Gastroesophageal sphincter (tissue), 4 donors: ENCODE results near the gene SERPINA1. TPM values are rescaled to one million over a fixed set of nuclear protein-coding genes. Genes with fewer than 3 reads are reported as not detected.

Source experiments
- ATAC-seq: fragments of 150-250 bp; one replicate; pipeline ENCODE4 v1.9.1; 2016; ENCODE audit warnings: mild to moderate bottlenecking, moderate library complexity
- H3K27ac ChIP-seq, 4 donors: fragments of 200-600 bp; sonication (generic) in 3 of 4; 1 replicate in 3 of 4; 2 replicates in 1 of 4; pipeline ENCODE4 v1.5.1; 2016 to 2019
- H3K27me3 ChIP-seq: fragments of 200-600 bp; sonication (generic); one replicate; pipeline ENCODE4 v1.5.1; 2019
- H3K36me3 ChIP-seq, 2 donors: fragments of 200-600 bp; sonication (generic); one replicate each; pipeline ENCODE4 v1.5.1; 2019; ENCODE audit warnings: control low read depth in 1 of 2
- H3K4me1 ChIP-seq, 3 donors: fragments of 200-600 bp; sonication (generic); 1 replicate in 2 of 3; 2 replicates in 1 of 3; pipeline ENCODE4 v1.5.1; 2016 to 2019; ENCODE audit warnings: control low read depth in 2 of 3
- H3K4me3 ChIP-seq, 2 donors: fragments of 200-600 bp; sonication (generic); one replicate each; pipeline ENCODE4 v1.5.1; 2019; ENCODE audit warnings: mild to moderate bottlenecking in 1 of 2, moderate library complexity in 1 of 2
- H3K9me3 ChIP-seq, 3 donors: fragments of 200-600 bp; sonication (generic); one replicate each; pipeline ENCODE4 v1.5.1; 2017 to 2019; ENCODE audit warnings: control low read depth in 2 of 3
- EP300 ChIP-seq: sonication (generic); formaldehyde crosslinking; IDR thresholded peaks from one replicate; pipeline ENCODE4 v1.6.1; 2017; ENCODE audit warnings: antibody characterized with exemption, mild to moderate bottlenecking
- POLR2A ChIP-seq, 2 donors: fragments of 450-650 bp; IDR thresholded peaks; one replicate each; pipeline ENCODE4 v1.6.1; 2017; ENCODE audit warnings: antibody characterized with exemption in 2 of 2, mild to moderate bottlenecking in 2 of 2, moderate library complexity in 1 of 2
- POLR2AphosphoS5 ChIP-seq: sonication (generic); formaldehyde crosslinking; IDR thresholded peaks from one replicate; pipeline ENCODE4 v1.6.1; 2017; ENCODE audit warnings: antibody characterized with exemption
- WGBS, 2 donors: methylation state at CpG; one replicate each; pipeline ENCODE4 v1.1.5; 2018; ENCODE audit warnings: low coverage in 1 of 2; 5-methylcytosine and 5-hydroxymethylcytosine counted together
- total RNA-seq, 4 donors: library from RNA; depleted of rRNA; stranded (reverse); fragments of >200 nt; gene quantifications; one replicate each; pipeline ENCODE4 v1.1.0, GENCODE V29; 2016
- TF ChIP-seq, protein P1 (sequence below), 4 experiments: fragments of 200-600 bp in 2 of 4; fragments of 450-650 bp in 2 of 4; sonication (generic) in 1 of 4; IDR thresholded peaks; one replicate each; pipeline ENCODE4 v1.5.1; 2017 to 2019; ENCODE audit warnings: antibody characterized with exemption in 4 of 4, mild to moderate bottlenecking in 2 of 4, moderate library complexity in 2 of 4

The SERPINA1 gene
- total RNA-seq, 4 donors from 2014 or later, result 1.7 to 22.1 (median 9.4) TPM

DNA sequence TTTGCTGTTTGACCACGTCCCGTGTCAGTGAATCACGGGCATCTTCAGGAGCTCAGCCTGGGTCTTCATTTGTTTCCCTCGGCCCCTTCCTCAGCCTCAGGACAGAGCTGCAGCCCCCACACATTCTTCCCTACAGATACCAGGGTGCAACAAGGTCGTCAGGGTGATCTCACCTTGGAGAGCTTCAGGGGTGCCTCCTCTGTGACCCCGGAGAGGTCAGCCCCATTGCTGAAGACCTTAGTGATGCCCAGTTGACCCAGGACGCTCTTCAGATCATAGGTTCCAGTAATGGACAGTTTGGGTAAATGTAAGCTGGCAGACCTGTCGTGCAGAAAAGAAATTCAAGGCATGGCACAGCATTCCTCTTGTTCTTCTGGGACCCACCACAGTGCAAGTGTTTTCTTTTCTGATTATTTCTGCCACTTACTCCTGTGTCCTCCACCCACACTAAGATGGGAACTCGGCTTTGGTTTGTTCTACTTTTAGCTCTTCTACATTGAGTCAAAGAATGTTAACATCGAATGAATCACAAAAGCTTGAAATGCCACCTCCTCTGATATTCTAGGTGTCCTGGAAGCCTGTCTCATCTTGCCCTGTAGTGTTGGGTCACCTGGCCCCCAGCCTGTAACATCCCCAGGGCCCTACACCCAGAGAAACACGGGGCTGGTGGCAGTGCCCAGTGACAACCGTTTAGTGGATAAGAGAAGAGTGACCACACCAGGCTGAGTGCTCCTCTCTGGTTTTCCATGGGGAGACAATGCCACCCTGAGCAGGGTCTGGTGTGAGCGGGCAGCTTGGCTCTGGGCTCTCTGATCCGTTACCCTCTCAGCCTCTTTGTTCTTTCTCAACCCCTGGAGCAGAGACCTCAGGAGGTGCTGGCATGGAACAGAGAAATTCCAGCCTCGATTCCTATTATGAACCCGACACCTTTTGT, 8.8 kb downstream of the SERPINA1 start:
- H3K4me1 ChIP-seq, result peaks cover 0 to 4% (median 0%) of the 10 kb centered on the region in 3 donors
- H3K4me3 ChIP-seq, result no peak overlapping the region
- no peaks in the 10 kb centered on the region for H3K36me3 ChIP-seq
- H3K27me3 ChIP-seq, result peaks cover 11% of the 10 kb centered on the region
- no peak for TF ChIP-seq POLR2A (IDR thresholded peaks at IDR 0.05)
- no peak for TF ChIP-seq EP300
- TF ChIP-seq, protein P1, sequence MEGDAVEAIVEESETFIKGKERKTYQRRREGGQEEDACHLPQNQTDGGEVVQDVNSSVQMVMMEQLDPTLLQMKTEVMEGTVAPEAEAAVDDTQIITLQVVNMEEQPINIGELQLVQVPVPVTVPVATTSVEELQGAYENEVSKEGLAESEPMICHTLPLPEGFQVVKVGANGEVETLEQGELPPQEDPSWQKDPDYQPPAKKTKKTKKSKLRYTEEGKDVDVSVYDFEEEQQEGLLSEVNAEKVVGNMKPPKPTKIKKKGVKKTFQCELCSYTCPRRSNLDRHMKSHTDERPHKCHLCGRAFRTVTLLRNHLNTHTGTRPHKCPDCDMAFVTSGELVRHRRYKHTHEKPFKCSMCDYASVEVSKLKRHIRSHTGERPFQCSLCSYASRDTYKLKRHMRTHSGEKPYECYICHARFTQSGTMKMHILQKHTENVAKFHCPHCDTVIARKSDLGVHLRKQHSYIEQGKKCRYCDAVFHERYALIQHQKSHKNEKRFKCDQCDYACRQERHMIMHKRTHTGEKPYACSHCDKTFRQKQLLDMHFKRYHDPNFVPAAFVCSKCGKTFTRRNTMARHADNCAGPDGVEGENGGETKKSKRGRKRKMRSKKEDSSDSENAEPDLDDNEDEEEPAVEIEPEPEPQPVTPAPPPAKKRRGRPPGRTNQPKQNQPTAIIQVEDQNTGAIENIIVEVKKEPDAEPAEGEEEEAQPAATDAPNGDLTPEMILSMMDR (IDR thresholded peaks at IDR 0.05), result no peak
- no peak for TF ChIP-seq POLR2AphosphoS5
- no peaks in the 10 kb centered on the region for H3K9me3 ChIP-seq
- no peak for ATAC-seq
- WGBS, 2 donors, result 62 to 76% methylated on average over 6 to 13 of the region's 16 CpGs
- no peak overlapping the region for H3K27ac ChIP-seq

DNA sequence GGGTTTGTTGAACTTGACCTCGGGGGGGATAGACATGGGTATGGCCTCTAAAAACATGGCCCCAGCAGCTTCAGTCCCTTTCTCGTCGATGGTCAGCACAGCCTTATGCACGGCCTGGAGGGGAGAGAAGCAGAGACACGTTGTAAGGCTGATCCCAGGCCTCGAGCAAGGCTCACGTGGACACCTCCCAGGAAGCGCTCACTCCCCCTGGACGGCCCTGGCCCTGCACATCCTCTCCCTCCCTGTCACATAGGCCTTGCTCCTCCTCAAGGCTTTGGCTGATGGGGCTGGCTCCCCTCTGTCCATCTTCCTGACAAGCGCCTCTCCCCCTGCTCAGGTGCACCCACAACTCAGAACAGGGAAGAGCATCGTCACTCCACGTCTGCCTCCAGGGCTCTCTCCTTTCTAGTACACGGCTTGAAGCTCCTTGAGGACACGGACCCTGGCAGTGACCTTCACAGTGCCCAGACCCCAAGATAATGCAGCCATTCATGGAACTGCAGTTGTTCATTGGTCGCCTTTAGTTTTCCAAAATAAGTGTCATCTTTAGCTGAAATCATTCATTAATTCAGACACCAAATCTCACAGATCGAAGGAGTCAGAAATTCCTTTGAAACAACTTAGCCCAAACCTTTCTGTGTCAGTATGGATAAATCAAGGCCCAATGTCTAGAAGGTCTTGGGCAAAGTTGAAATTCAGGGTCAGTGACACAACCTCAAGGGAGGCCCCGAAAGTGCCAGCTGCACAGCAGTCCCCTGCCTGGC, 9.7 kb downstream of the SERPINA1 start:
- no peaks in the 10 kb centered on the region for H3K4me1 ChIP-seq
- ATAC-seq, result no peak
- no peak overlapping the region for H3K4me3 ChIP-seq
- WGBS, 2 donors, result 79 to 86% methylated on average over 7 to 10 of the region's 17 CpGs
- TF ChIP-seq, protein P1 (IDR thresholded peaks at IDR 0.05), result no peak
- TF ChIP-seq POLR2A (IDR thresholded peaks at IDR 0.05) (no peak), POLR2AphosphoS5 (no peak)
- H3K36me3 ChIP-seq, result no peaks in the 10 kb centered on the region
- no peaks in the 10 kb centered on the region for H3K9me3 ChIP-seq
- no peak overlapping the region for H3K27ac ChIP-seq
- H3K27me3 ChIP-seq, result peaks cover 11% of the 10 kb centered on the region

DNA sequence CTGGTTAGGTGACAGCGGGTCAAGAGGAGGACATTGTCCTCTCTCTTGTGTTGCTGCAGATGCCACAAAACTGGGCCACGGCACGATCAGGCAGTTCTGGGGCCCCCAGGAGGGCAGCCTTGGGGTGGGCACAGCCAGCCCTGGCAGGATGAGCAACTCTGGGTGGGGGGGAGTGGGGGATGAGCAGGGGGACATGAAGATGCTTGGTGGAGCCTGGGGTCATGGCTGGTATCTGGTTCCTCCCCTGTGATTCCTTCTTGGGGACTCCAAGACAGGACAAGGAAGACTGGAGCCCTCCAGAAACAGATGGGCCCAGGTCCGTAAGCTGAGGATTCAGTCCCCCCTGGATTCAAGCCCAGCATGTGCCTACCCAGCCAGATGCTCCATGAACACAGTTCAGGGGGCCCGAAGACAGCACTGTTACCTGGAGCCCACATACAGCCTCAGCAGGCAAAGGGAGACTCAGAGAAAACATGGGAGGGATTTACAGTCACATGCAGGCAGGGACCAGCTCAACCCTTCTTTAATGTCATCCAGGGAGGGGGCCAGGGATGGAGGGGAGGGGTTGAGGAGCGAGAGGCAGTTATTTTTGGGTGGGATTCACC, 10.4 kb downstream of the SERPINA1 start:
- Histone ChIP-seq H3K4me3 (no peak overlapping the region), H3K27ac (no peak overlapping the region), H3K9me3 (no peaks in the 10 kb centered on the region), H3K36me3 (no peaks in the 10 kb centered on the region), H3K27me3 (peaks cover 11% of the 10 kb centered on the region), H3K4me1 (no peaks in the 10 kb centered on the region)
- 81 to 83% methylated on average over 2 to 3 of the region's 6 CpGs for WGBS, 2 donors
- ATAC-seq, result no peak
- TF ChIP-seq, protein P1 (IDR thresholded peaks at IDR 0.05), result no peak
- no peak for TF ChIP-seq EP300
- no peak for TF ChIP-seq POLR2A (IDR thresholded peaks at IDR 0.05)
- no peak for TF ChIP-seq POLR2AphosphoS5

DNA sequence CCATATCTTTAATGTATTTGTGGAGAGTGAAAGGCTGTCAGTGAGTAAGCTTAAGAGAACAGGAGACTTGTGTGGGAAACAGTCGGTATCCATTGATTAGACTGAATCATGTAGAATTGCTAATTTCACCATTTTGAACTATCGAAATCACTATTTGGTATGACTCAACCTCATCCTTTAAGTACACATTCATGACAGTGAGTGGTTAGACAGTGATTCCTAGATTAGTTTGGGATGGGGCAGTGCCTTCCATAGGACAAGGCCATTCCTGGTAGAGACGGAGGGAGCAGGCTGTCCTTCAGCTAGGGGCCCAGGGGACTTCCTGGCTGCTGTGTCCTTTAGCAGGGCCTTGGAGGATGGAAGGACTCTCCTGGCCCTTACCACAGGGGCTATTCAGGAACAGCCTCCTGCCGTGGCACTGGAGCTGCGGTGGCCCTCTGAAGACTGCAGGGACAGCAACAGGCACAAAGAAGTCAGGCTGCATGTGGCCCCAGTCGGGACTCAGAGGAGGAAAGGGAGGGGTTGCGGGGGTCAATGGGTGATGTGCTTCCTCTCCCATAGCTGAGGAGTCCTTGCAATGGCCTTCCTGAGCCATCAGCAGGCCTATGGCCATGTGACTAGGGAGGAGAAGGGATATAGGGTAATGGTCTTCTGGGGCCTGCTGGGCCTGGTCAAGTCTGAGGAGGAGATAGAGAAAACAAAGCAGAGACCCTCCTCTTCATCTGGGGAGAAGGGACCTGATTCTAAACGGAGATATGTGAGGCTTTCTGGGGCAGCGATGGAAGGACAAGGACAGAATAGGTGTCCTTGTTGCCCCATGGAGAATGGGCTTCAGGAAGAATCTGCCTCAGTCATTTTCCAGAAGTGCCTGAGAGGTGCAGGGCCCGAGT, 11.2 kb downstream of the SERPINA1 start:
- H3K36me3 ChIP-seq, result no peaks in the 10 kb centered on the region
- no peaks in the 10 kb centered on the region for H3K9me3 ChIP-seq
- H3K4me1 ChIP-seq, result no peaks in the 10 kb centered on the region
- peaks cover 16% of the 10 kb centered on the region for H3K27me3 ChIP-seq
- no peak for ATAC-seq
- TF ChIP-seq POLR2A (IDR thresholded peaks at IDR 0.05), result no peak
- no peak for TF ChIP-seq EP300
- no peak for TF ChIP-seq POLR2AphosphoS5
- TF ChIP-seq, protein P1 (IDR thresholded peaks at IDR 0.05), result no peak
- no peak overlapping the region for H3K27ac ChIP-seq
- 88 to 93% methylated on average over 3 to 9 of the region's 10 CpGs for WGBS, 2 donors
- H3K4me3 ChIP-seq, result no peak overlapping the region
